ENCODE results near the gene SYNJ2BP.

The SYNJ2BP gene

GRCh38 chr14:70392676-70393075, 24.2 kb downstream of the SYNJ2BP start:
- no peak for DNase-seq (ENCODE audit: low read depth)
- no peak overlapping the region for H3K4me3 ChIP-seq (ENCODE audit: low read depth, low read length)
- TF ChIP-seq, protein P1, sequence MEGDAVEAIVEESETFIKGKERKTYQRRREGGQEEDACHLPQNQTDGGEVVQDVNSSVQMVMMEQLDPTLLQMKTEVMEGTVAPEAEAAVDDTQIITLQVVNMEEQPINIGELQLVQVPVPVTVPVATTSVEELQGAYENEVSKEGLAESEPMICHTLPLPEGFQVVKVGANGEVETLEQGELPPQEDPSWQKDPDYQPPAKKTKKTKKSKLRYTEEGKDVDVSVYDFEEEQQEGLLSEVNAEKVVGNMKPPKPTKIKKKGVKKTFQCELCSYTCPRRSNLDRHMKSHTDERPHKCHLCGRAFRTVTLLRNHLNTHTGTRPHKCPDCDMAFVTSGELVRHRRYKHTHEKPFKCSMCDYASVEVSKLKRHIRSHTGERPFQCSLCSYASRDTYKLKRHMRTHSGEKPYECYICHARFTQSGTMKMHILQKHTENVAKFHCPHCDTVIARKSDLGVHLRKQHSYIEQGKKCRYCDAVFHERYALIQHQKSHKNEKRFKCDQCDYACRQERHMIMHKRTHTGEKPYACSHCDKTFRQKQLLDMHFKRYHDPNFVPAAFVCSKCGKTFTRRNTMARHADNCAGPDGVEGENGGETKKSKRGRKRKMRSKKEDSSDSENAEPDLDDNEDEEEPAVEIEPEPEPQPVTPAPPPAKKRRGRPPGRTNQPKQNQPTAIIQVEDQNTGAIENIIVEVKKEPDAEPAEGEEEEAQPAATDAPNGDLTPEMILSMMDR (IDR thresholded peaks at IDR 0.05; ENCODE audit: control insufficient read depth, extremely low read depth, insufficient read depth) = no peak

DNA sequence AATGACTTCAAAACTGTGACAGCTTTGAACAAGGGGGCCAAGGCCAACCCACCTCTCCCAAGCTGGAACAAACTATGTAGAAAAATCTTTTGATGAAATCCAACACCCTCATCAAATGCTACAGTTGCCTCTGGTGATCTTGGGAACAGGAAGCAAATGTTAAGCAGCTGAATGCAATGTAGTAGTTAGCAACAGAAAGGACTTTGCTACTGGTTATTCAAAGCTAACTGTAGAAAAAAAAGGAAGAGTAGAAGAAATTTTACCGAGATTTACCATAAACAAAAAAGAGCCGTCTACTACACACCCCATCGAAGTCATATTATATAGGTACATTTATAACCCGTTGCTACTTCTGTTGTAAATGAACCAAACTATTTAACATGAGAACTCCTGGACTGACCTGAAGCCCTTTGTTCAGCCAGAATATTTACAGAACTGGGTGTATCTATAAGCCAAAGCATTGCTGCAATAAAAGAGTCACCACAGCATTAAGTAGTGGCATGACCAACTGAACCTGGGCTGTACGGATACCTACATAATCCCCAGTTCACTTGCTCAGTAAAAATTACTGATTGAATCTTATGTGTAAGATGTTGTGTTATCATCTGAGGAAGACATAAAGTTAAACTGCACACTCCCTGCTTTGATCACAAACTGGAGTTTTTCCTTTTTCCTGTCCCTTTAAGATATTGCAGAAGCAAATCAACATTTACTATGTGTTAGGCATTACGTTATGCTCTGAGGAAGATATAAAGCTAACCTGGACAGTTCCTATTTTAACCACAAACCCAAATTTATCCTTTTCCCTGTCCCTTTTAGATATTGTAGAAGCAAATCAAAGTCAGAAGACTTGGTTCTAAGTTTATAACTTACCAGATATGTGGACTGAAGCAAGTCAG, 25.1 kb downstream of the SYNJ2BP start:
- H3K4me3 ChIP-seq (ENCODE audit: low read depth, low read length) = no peak overlapping the region
- DNase-seq (ENCODE audit: low read depth) = no peak
- TF ChIP-seq, protein P1 (IDR thresholded peaks at IDR 0.05; ENCODE audit: control insufficient read depth, extremely low read depth, insufficient read depth) = no peak

- H3K4me3 ChIP-seq (ENCODE audit: low read depth, low read length) = no peak overlapping the region
- DNase-seq (ENCODE audit: low read depth) = no peak
- TF ChIP-seq, protein P1 (IDR thresholded peaks at IDR 0.05; ENCODE audit: control insufficient read depth, extremely low read depth, insufficient read depth) = no peak
Observed at GRCh38 chr14:70382536-70382935, 34.4 kb downstream of the SYNJ2BP start.

GRCh38 chr14:70380824-70381223, 36.1 kb downstream of the SYNJ2BP start:
- no peak for DNase-seq (ENCODE audit: low read depth)
- TF ChIP-seq, protein P1 (IDR thresholded peaks at IDR 0.05; ENCODE audit: control insufficient read depth, extremely low read depth, insufficient read depth) = no peak
- H3K4me3 ChIP-seq (ENCODE audit: low read depth, low read length) = no peak overlapping the region

DNA sequence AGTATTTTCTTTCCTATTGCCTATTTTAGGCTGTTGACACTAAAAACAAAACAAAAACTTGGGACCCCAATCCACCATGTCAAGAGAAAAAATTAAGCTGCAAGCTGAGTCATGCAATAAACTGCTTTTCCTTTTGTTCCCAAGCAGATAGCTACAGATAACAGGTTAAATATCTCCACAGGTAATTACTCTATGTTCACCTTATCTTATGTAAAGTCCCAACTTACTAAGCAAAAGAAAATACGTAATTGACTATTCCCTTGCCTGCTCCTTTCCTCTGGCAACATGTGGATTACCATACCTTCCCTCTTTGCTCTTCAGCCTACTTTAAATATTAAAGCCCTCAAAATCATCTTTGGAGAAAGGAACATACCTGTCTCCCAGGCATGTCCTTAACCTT, 38.2 kb downstream of the SYNJ2BP start:
- no peak for DNase-seq (ENCODE audit: low read depth)
- TF ChIP-seq, protein P1 (IDR thresholded peaks at IDR 0.05; ENCODE audit: control insufficient read depth, extremely low read depth, insufficient read depth) = no peak
- H3K4me3 ChIP-seq (ENCODE audit: low read depth, low read length) = no peak overlapping the region

All from LNCaP clone FGC (cell line).